Endometrium (tissue), 2 donors: Measurements from ENCODE around the gene C12orf57.

Source experiments
- FAIRE-seq: peaks from 2 replicates; lab custom pipeline; 2012; peaks lifted over from hg19 to GRCh38; lab: Jason Lieb, UNC
- donor health status: control.
- donor health status: control.

The C12orf57 gene

GRCh38 chr12:6965026-6965661 lies 21.3 kb downstream of the C12orf57 start:
- no peak for FAIRE-seq

- no peak for FAIRE-seq
Observed at GRCh38 chr12:6965714-6966113, 21.9 kb downstream of the C12orf57 start.

- no peak for FAIRE-seq
Observed at GRCh38 chr12:6966351-6966750, 22.5 kb downstream of the C12orf57 start.

- FAIRE-seq, result no peak
Observed at GRCh38 chr12:6967651-6968100, 23.9 kb downstream of the C12orf57 start.

- no peak for FAIRE-seq
Observed at GRCh38 chr12:6968426-6968825, 24.6 kb downstream of the C12orf57 start.

GRCh38 chr12:6970096-6970527 lies 26.3 kb downstream of the C12orf57 start:
- FAIRE-seq, result no peak

GRCh38 chr12:6974180-6974579 lies 30.4 kb downstream of the C12orf57 start:
- no peak for FAIRE-seq

GRCh38 chr12:6975297-6976032 lies 31.6 kb downstream of the C12orf57 start:
- FAIRE-seq, result no peak

- no peak for FAIRE-seq
Observed at GRCh38 chr12:6977653-6978052, 33.8 kb downstream of the C12orf57 start.

GRCh38 chr12:6978188-6978587 lies 34.4 kb downstream of the C12orf57 start:
- no peak for FAIRE-seq

GRCh38 chr12:6978611-6979011 lies 34.8 kb downstream of the C12orf57 start:
- no peak for FAIRE-seq

GRCh38 chr12:6979021-6979420 lies 35.2 kb downstream of the C12orf57 start:
- no peak for FAIRE-seq

- no peak for FAIRE-seq
Observed at GRCh38 chr12:6979453-6979852, 35.6 kb downstream of the C12orf57 start.

GRCh38 chr12:6980075-6980474 lies 36.3 kb downstream of the C12orf57 start:
- no peak for FAIRE-seq

GRCh38 chr12:6980740-6981139 lies 36.9 kb downstream of the C12orf57 start:
- no peak for FAIRE-seq

- no peak for FAIRE-seq
Observed at GRCh38 chr12:6981152-6982052, 37.6 kb downstream of the C12orf57 start.

GRCh38 chr12:6982532-6982931 lies 38.7 kb downstream of the C12orf57 start:
- FAIRE-seq, result no peak

GRCh38 chr12:6987956-6988553 lies 44.2 kb downstream of the C12orf57 start:
- FAIRE-seq, result no peak
